Breast epithelium (tissue), 3 donors: ENCODE measurements around the gene ITPR1.

Source experiments
- CTCF ChIP-seq, 3 donors: fragments of 450-650 bp; IDR thresholded peaks; one replicate each; pipeline ENCODE4 v1.5.1; 2016 to 2017; ENCODE audit warnings: antibody characterized with exemption in 3 of 3, mild to moderate bottlenecking in 3 of 3, moderate library complexity in 3 of 3
- POLR2A ChIP-seq: fragments of 450-650 bp; IDR thresholded peaks from one replicate; pipeline ENCODE4 v1.6.1; 2016; ENCODE audit warnings: antibody characterized with exemption, mild to moderate bottlenecking, moderate library complexity
- POLR2AphosphoS5 ChIP-seq, 3 donors: sonication (generic); formaldehyde crosslinking; IDR thresholded peaks; one replicate each; pipeline ENCODE4 v1.6.1; 2017; ENCODE audit warnings: antibody characterized with exemption in 3 of 3

DNA sequence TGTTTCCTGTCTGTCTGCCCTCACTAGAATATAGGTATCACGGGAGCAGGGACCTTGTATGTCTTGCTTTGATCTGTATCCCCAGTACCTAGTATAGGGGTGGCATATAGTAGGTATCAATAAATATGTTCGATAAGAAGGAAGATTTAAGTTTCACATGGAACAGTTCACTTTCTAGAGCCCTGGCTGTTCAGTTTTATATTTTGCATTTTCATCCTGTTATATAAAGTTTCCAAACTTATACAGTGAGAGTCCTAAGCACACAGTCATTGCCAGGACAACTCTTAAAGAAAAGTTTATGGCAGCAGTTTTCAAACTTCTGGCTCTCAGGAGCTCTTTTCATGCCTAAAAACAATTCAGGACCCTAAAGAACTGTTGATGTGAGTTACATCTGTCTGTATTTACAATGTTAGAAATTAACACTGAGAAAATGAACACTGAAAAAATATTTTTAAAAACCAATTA is 13.4 kb downstream of the ITPR1 start:
- no peak for TF ChIP-seq POLR2A
- TF ChIP-seq CTCF (IDR thresholded peaks at IDR 0.05): no peak
- no peak for TF ChIP-seq POLR2AphosphoS5 (IDR thresholded peaks at IDR 0.05)
